ENCODE data around the gene TMEM120A.

Gene TMEM120A

GRCh38 chr7:75937958-75938786, 56.2 kb downstream of the TMEM120A start:
- peak; percentile 87 for DNase-seq (ENCODE audit: low read depth)

More at GRCh38 chr7:75937958-75938786, 56.2 kb downstream of the TMEM120A start:
- no peak overlapping the region for H3K4me3 ChIP-seq (ENCODE audit: low read depth, low read length)

Data from skeletal muscle cell (primary cell).